Upper lobe of right lung (tissue), 1 donor: ENCODE data around the gene DAO. TPM values are rescaled to one million over a fixed set of nuclear protein-coding genes. Genes with fewer than 3 reads are reported as not detected.
"Not testable (repeated sequence)": the region's sequence is repeated elsewhere in the genome, so short reads cannot be mapped to it uniquely, and the experiment has no call there.

Source experiments
- ATAC-seq: fragments of 200-7000 bp; cut with Tn5 transposase; one replicate; pipeline ENCODE4 v1.9.1; 2020; ENCODE audit warnings: mild to moderate bottlenecking, moderate library complexity
- DNase-seq: peaks from one replicate; pipeline ENCODE4 v3.0.0-alpha.2; 2020
- H3K27ac ChIP-seq: fragments of 200-600 bp; one replicate; pipeline ENCODE4 v1.8.0; 2022
- H3K27me3 ChIP-seq: fragments of 200-600 bp; one replicate; pipeline ENCODE4 v1.8.0; 2022; ENCODE audit warnings: mild to moderate bottlenecking
- H3K36me3 ChIP-seq: fragments of 200-600 bp; one replicate; pipeline ENCODE4 v1.8.0; 2022
- H3K4me1 ChIP-seq: fragments of 200-600 bp; one replicate; pipeline ENCODE4 v1.8.0; 2022
- H3K4me3 ChIP-seq: fragments of 200-600 bp; one replicate; pipeline ENCODE4 v1.8.0; 2022; ENCODE audit warnings: mild to moderate bottlenecking
- H3K9me3 ChIP-seq: fragments of 200-600 bp; one replicate; pipeline ENCODE4 v1.8.0; 2022
- intact Hi-C: fragments of 100-400 bp; cut with DNase I; formaldehyde crosslinking; loops from one replicate; pipeline ENCODE4 v1.11.0; 2022
- total RNA-seq: library from RNA; stranded (reverse); fragmentation: NEBNext Ultra II Directional; extraction: Animal tissue kit (Norgen Biotek cat#: 25700); gene quantifications from one replicate; pipeline ENCODE4 v1.2.1, GENCODE V29; 2021
- TF ChIP-seq, protein P1 (sequence below): fragments of 200-600 bp; IDR thresholded peaks from one replicate; pipeline ENCODE4 v1.8.0; 2022; ENCODE audit warnings: antibody characterized with exemption
- donor health status: DM: no; HTN: yes; CAD: no; lungs with severe emphysema.

DAO gene
- total RNA-seq, 1 donor from 2014 or later: 0.26 TPM

DNA sequence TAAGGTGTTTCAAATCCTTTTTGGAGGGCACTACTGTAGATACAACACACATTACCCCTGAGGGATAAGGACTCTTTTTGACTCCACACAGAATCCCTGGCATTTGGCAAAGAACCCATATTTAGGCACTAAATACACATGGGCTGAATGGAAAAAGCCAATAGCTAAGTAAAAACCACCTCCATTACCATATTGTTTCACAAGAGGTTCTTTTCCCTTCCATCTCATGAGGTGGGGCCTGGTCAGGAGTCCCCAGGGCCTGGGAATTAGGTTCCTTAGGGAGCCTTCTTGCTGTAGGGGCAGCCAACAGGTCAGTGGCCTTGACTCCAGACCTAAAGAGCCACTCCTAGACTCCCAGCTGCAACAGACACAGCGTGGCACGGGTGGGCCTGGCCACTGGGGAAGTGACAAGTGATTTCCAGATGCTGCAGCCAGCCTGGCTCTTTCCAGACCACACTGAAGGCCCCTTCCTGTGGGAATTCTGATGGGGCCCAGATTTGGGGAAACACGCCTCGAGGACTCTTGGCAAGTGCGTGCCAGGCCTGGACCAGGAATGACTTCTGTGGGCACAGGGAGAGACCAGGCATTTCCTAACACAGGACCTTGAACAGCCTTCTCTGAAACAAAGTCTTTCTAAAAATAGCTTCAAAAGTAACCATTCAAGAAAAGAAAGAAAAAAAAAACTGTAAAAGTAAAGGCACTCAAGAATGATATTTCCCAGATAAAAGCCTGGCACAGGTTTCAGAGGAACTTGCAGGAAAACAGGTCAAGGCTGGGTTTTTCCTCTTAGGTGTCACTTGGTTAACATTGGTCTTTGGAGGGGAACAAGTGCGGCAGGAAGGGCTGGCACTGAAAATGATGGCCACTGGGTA is 40.6 kb upstream of the DAO start:
- Histone ChIP-seq H3K9me3 (no peaks in the 10 kb centered on the region), H3K4me3 (no peak overlapping the region), H3K4me1 (peaks cover 82% of the 10 kb centered on the region), H3K27me3 (no peaks in the 10 kb centered on the region), H3K36me3 (peaks cover 11% of the 10 kb centered on the region), H3K27ac (peak overlapping the region; percentile 94)
- TF ChIP-seq, protein P1, sequence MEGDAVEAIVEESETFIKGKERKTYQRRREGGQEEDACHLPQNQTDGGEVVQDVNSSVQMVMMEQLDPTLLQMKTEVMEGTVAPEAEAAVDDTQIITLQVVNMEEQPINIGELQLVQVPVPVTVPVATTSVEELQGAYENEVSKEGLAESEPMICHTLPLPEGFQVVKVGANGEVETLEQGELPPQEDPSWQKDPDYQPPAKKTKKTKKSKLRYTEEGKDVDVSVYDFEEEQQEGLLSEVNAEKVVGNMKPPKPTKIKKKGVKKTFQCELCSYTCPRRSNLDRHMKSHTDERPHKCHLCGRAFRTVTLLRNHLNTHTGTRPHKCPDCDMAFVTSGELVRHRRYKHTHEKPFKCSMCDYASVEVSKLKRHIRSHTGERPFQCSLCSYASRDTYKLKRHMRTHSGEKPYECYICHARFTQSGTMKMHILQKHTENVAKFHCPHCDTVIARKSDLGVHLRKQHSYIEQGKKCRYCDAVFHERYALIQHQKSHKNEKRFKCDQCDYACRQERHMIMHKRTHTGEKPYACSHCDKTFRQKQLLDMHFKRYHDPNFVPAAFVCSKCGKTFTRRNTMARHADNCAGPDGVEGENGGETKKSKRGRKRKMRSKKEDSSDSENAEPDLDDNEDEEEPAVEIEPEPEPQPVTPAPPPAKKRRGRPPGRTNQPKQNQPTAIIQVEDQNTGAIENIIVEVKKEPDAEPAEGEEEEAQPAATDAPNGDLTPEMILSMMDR: no peak
- intact Hi-C loops: no loop called here
- peak; percentile 69 for DNase-seq
- peak; percentile 40 for ATAC-seq

DNA sequence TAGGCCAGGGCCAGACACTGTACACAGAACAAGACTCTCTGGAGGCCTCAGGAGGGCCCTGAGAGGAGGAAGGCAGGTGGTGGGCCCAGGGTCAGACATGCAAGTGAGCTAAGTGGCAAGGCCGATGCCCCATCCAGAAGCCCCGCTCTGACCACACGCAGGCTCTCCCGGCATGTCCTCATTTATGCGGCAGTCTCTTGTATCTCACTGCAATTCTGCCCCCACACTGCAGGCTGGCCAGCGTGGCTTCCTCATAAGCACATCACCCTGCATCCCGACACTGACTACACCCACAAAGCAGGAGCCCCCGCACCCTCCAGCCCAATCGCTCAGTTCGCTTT is 40.0 kb upstream of the DAO start:
- no peaks in the 10 kb centered on the region for H3K27me3 ChIP-seq
- ATAC-seq (peak; percentile 32), DNase-seq (peak; percentile 68)
- intact Hi-C loops: no loop called here
- TF ChIP-seq, protein P1: no peak
- H3K4me3 ChIP-seq: no peak overlapping the region
- H3K27ac ChIP-seq: peak overlapping the region; percentile 94
- peaks cover 6% of the 10 kb centered on the region for H3K36me3 ChIP-seq
- H3K4me1 ChIP-seq: peaks cover 76% of the 10 kb centered on the region
- H3K9me3 ChIP-seq: no peaks in the 10 kb centered on the region

DNA sequence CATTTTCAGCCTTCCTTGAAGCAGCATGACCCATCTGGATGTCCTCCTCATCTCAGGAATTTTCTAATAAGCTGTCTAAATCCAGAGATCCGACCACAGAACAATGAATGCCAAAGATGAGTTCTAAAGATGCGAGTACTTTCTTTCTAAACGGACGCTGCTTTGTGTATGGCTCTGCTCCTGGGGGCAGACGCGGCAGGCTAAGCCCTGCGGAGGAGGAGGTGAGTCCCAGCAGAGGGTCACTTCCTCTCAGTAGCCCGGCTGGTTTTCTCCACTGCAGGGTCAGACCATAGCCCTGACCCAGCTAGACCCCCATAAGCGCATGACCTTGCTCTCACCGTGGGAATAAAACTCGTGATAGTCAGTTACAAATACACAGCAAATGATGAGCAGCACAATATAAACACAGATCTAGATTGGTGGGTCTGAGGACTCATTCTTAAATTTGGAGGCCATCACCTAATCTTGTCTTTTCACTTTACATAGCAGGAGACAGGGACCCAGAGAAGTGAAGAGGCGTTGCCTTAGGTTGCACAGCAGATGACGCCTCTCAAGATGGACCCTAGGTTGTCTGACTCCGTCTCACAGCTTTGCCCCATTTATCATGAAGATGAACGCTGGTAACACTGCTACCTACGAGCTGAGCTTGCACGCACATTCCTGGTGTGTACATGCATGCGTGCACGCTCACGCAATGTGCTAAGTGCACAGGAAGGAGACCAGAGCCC is 39.1 kb upstream of the DAO start:
- TF ChIP-seq, protein P1: no peak
- Histone ChIP-seq H3K4me1 (peaks cover 69% of the 10 kb centered on the region), H3K27ac (peak overlapping the region; percentile 94), H3K9me3 (no peaks in the 10 kb centered on the region), H3K4me3 (no peak overlapping the region), H3K27me3 (no peaks in the 10 kb centered on the region), H3K36me3 (peaks cover 6% of the 10 kb centered on the region)
- intact Hi-C loops: no loop called here
- ATAC-seq: no peak
- no peak for DNase-seq

DNA sequence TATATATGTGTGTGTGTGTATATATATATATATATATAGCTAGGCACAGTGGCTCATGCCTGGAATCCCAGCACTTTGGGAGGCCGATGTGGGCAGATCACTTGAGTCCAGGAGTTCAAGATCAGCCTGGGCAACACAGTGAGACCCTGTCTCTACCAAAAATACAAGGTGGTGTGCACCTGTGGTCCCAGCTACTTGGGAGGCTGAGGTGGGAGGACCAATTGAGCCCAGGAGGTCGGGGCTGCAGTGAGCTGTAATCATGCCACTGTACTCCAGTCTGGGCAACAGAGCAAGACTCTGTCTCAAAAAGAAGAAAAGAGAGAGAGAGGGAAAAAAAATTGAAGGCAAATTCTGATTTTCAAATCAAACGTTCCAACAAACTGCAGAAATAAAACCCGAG is 38.1 kb upstream of the DAO start:
- DNase-seq, H3K36me3 ChIP-seq, intact Hi-C loops, ATAC-seq, H3K27me3 ChIP-seq, H3K4me3 ChIP-seq, H3K9me3 ChIP-seq: not testable (repeated sequence)
- Histone ChIP-seq H3K4me1 (peaks cover 67% of the 10 kb centered on the region), H3K27ac (peak overlapping the region; percentile 94)

DNA sequence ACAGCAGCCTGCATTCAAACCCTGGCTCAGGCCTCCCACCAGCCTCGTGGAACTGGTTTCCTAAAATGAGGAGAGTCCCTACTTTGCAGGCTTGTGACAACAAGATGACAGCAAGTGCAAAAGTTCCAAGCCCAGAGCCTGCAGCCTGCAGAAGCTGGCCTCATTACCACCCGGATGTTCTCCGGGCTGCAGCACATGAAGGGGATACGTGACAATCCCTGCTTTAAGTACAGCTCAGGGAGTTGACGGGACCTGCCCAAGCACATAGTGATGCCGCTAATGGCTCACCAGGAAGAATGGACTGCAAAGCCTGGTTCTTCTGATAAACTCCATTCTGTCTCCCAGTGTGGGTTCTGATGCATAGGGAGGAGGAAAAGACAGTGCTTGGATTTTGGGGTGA is 37.5 kb upstream of the DAO start:
- H3K4me3 ChIP-seq: no peak overlapping the region
- H3K36me3 ChIP-seq: peaks cover 11% of the 10 kb centered on the region
- DNase-seq (no peak), ATAC-seq (no peak)
- H3K27me3 ChIP-seq: no peaks in the 10 kb centered on the region
- no peaks in the 10 kb centered on the region for H3K9me3 ChIP-seq
- TF ChIP-seq, protein P1: no peak
- intact Hi-C loops: no loop called here
- H3K27ac ChIP-seq: peak overlapping the region; percentile 94
- peaks cover 67% of the 10 kb centered on the region for H3K4me1 ChIP-seq

DNA sequence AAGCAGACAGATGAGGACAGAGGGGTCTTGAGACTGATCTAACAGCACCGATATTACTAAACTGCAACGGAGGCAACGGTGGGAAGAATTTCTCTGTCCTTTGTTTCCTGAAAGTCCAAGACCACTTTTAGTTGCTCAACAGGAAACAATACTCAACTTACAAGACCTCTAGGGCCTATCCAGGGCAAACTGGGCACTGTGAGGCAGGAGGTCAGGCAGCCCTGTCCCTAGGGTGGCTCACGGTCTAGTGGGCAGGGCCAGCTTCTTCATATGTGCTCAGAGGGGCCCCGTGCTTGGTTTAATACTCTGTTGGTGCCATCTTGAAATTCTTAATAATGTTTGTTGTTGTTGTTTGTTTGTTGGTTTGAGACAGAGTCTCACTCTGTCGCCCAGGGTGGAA is 36.7 kb upstream of the DAO start:
- Histone ChIP-seq H3K27ac (peak overlapping the region; percentile 8), H3K9me3 (no peaks in the 10 kb centered on the region), H3K36me3 (peaks cover 19% of the 10 kb centered on the region), H3K4me1 (peaks cover 60% of the 10 kb centered on the region), H3K4me3 (no peak overlapping the region), H3K27me3 (no peaks in the 10 kb centered on the region)
- intact Hi-C loops: no loop called here
- ATAC-seq (no peak), DNase-seq (no peak)
- TF ChIP-seq, protein P1: no peak
